Measurements from ENCODE around the gene C1D.

- TF ChIP-seq CTCF (IDR thresholded peaks at IDR 0.05) (no peak), POLR2A (IDR thresholded peaks at IDR 0.05) (no peak)
These were observed 37.4 kb upstream of the C1D start for GRCh38 chr2:68100189-68100588.
